Tibial artery (tissue), 4 donors: ENCODE results near the gene PTPN12.

ENCODE experiments used
- DNase-seq, 2 donors: peaks; one replicate each; pipeline ENCODE4 v3.0.0-alpha.2; 2019
- H3K27ac ChIP-seq, 2 donors: fragments of 200-600 bp; sonication (generic) in 1 of 2; 1 replicate in 1 of 2; 2 replicates in 1 of 2; pipeline ENCODE4 v1.5.1; 2018 to 2019; ENCODE audit warnings: mild to moderate bottlenecking in 1 of 2
- H3K27me3 ChIP-seq, 2 donors: fragments of 200-600 bp; sonication (generic) in 1 of 2; one replicate each; pipeline versions ENCODE4 v1.5.1 to v1.6.0; 2016 to 2019
- H3K36me3 ChIP-seq, 3 donors: fragments of 200-600 bp; sonication (generic) in 2 of 3; one replicate each; pipeline ENCODE4 v1.5.1; 2016 to 2019; ENCODE audit warnings: mild to moderate bottlenecking in 2 of 3
- H3K4me1 ChIP-seq, 4 donors: fragments of 200-600 bp; sonication (generic) in 2 of 4; 1 replicate in 3 of 4; 2 replicates in 1 of 4; pipeline ENCODE4 v1.5.1; 2016 to 2019
- H3K4me3 ChIP-seq, 2 donors: fragments of 200-600 bp; sonication (generic) in 1 of 2; 1 replicate in 1 of 2; 2 replicates in 1 of 2; pipeline ENCODE4 v1.5.1; 2018 to 2019; ENCODE audit warnings: mild to moderate bottlenecking in 2 of 2
- H3K9me3 ChIP-seq, 3 donors: fragments of 200-600 bp; sonication (generic) in 1 of 3; one replicate each; pipeline ENCODE4 v1.5.1; 2016 to 2019
- CTCF ChIP-seq, 2 experiments: fragments of 200-600 bp in 1 of 2; fragments of 450-650 bp in 1 of 2; IDR thresholded peaks; one replicate each; pipeline ENCODE4 v1.5.1; 2017 to 2019; ENCODE audit warnings: antibody characterized with exemption in 2 of 2, mild to moderate bottlenecking in 1 of 2, moderate library complexity in 1 of 2
- intact Hi-C: fragments of 100-400 bp; cut with DNase I; formaldehyde crosslinking; loops from one replicate; pipeline ENCODE4 v1.15.0; 2023; ENCODE audit warnings: low total_unique reads

PTPN12 gene

GRCh38 chr7:77627309-77627676, 90.2 kb downstream of the PTPN12 start:
- Histone ChIP-seq H3K4me1 (no peaks in the 10 kb centered on the region), H3K4me3 (no peak overlapping the region), H3K27ac (no peak overlapping the region), H3K36me3 (peaks cover 14 to 35% (median 28%) of the 10 kb centered on the region in 3 donors), H3K27me3 (no peaks in the 10 kb centered on the region), H3K9me3 (no peaks in the 10 kb centered on the region)
- DNase-seq = no peak
- TF ChIP-seq CTCF (IDR thresholded peaks at IDR 0.05) = no peak
- intact Hi-C loops = no loop called here

- H3K27me3 ChIP-seq = no peaks in the 10 kb centered on the region
- no peak for TF ChIP-seq CTCF (IDR thresholded peaks at IDR 0.05)
- H3K4me1 ChIP-seq = no peaks in the 10 kb centered on the region
- no peak overlapping the region for H3K27ac ChIP-seq
- H3K4me3 ChIP-seq = no peak overlapping the region
- no peaks in the 10 kb centered on the region for H3K9me3 ChIP-seq
- no peak for DNase-seq
- intact Hi-C loops = no loop called here
- H3K36me3 ChIP-seq = peaks cover 21 to 45% (median 43%) of the 10 kb centered on the region in 3 donors
Measured at GRCh38 chr7:77629797-77630196, 92.7 kb downstream of the PTPN12 start.

DNA sequence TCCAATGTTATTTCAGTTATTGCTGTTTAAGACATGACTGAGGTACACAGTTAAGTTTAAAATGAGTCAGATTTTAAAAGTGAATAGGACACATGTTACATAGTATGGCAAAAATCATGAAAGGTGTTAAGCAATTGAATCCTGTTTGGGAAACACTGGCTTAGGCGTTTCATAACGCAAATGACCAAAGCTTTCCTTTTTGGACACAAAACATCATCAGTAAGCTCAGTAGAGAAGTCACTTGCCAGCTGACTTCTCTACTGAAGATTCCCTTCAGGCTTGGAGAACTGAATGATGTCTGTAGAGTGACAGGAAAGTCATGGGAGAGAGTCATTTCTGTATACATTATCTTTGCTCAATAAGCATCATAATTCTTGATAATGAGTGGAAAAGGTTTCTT, 94.7 kb downstream of the PTPN12 start:
- no peak for DNase-seq
- TF ChIP-seq CTCF (IDR thresholded peaks at IDR 0.05) = no peak
- Histone ChIP-seq H3K9me3 (no peaks in the 10 kb centered on the region), H3K27me3 (no peaks in the 10 kb centered on the region), H3K27ac (no peak overlapping the region), H3K36me3 (peaks cover 27 to 54% (median 51%) of the 10 kb centered on the region in 3 donors), H3K4me3 (no peak overlapping the region), H3K4me1 (no peaks in the 10 kb centered on the region)
- intact Hi-C loops = no loop called here

- no peak for TF ChIP-seq CTCF (IDR thresholded peaks at IDR 0.05)
- intact Hi-C loops = no loop called here
- Histone ChIP-seq H3K27ac (no peak overlapping the region), H3K27me3 (no peaks in the 10 kb centered on the region), H3K4me3 (no peak overlapping the region), H3K36me3 (peaks cover 31 to 64% (median 53%) of the 10 kb centered on the region in 3 donors), H3K4me1 (peaks cover 0 to 5% (median 0%) of the 10 kb centered on the region in 4 donors), H3K9me3 (no peaks in the 10 kb centered on the region)
- no peak for DNase-seq
Measured at GRCh38 chr7:77644774-77645173, 107.7 kb downstream of the PTPN12 start.

DNA sequence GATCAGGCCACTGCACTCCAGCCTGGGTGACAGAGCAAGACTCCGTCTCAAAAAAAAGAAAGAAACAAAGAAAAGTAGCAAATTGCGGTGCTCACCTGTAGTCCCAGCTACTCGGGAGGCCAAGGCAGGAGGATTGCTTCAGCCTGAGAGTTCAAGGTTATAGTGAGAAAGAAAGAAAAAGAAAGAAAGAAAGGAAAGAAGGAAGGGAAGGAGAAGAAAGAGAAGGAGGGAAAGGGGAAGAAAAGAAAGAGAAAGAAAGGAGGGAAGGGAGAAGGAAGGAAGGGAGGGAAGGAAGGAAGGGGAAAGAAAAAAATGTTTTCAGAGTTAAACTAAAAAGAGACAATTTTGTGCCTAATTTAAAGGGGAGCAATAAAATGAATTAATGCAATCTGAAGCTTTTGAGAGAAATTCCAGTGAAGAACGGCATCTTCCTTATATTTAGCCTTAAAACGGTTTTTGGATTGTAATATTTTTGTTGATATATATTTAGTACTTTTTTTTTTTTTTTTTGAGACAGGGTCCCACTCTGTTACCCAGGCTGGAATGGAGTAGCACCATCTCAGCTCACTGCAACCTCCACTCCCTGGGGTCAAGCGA, 111.7 kb downstream of the PTPN12 start:
- DNase-seq = no peak
- Histone ChIP-seq H3K4me1 (peaks cover 0 to 8% (median 0%) of the 10 kb centered on the region in 4 donors), H3K4me3 (no peak overlapping the region), H3K27ac (no peak overlapping the region), H3K9me3 (no peaks in the 10 kb centered on the region), H3K36me3 (peaks cover 8 to 29% (median 27%) of the 10 kb centered on the region in 3 donors), H3K27me3 (no peaks in the 10 kb centered on the region)
- no peak for TF ChIP-seq CTCF (IDR thresholded peaks at IDR 0.05)
- intact Hi-C loops = no loop called here
